Neural cell (in vitro differentiated cells): Measurements from ENCODE around the gene XPNPEP3. TPM values are rescaled to one million over a fixed set of nuclear protein-coding genes. Genes with fewer than 3 reads are reported as not detected.

ENCODE experiments used
- H2AFZ ChIP-seq: fragments of 200-600, 300-800 bp; sonication (generic), shearing (Covaris generic); 2 replicates; pipeline ENCODE4 v1.6.0; 2014; ENCODE audit warnings: low read depth, mild to moderate bottlenecking, antibody characterized with exemption, low read length, moderate library complexity
- H3F3A ChIP-seq: fragments of 200-600 bp; shearing (Covaris generic); 2 replicates; pipeline ENCODE4 v1.6.1; 2016; ENCODE audit warnings: mild to moderate bottlenecking, moderate library complexity, mixed read lengths, antibody characterized with exemption, low read length; ENCODE audit not compliant: insufficient read depth, poor library complexity, severe bottlenecking
- H3K27ac ChIP-seq: fragments of 200-600, 300-800 bp; sonication (generic), shearing (Covaris generic); 2 replicates; pipeline ENCODE4 v1.5.1; 2014; ENCODE audit warnings: mild to moderate bottlenecking, low read length, moderate library complexity
- H3K27me3 ChIP-seq: fragments of 300-800, 200-600 bp; sonication (generic), shearing (Covaris generic); 2 replicates; pipeline ENCODE4 v1.6.0; 2014; ENCODE audit warnings: mild to moderate bottlenecking, low read depth, low read length, moderate library complexity; ENCODE audit not compliant: insufficient read depth
- H3K36me3 ChIP-seq: fragments of 300-800, 200-600 bp; sonication (generic), shearing (Covaris generic); 2 replicates; pipeline ENCODE4 v1.5.1; 2014; ENCODE audit warnings: mild to moderate bottlenecking, antibody characterized with exemption, low read length, moderate library complexity; ENCODE audit not compliant: insufficient read depth
- H3K4me2 ChIP-seq: fragments of 300-800, 200-600 bp; sonication (generic), shearing (Covaris generic); 2 replicates; pipeline ENCODE4 v1.6.0; 2014; ENCODE audit warnings: mild to moderate bottlenecking, low read length
- H3K4me3 ChIP-seq: fragments of 300-800, 200-600 bp; sonication (generic), shearing (Covaris generic); 2 replicates; pipeline ENCODE4 v1.5.1; 2014; ENCODE audit warnings: mild to moderate bottlenecking, low read length, moderate library complexity
- H3K79me2 ChIP-seq: fragments of 200-600 bp; shearing (Covaris generic); replicated peaks from 2 replicates; pipeline ENCODE4 v1.6.0; 2014; ENCODE audit warnings: mild to moderate bottlenecking, low read length, moderate library complexity; ENCODE audit not compliant: insufficient read depth
- H3K9ac ChIP-seq: fragments of 300-800, 200-600 bp; sonication (generic), shearing (Covaris generic); 2 replicates; pipeline ENCODE4 v1.6.1; 2016; ENCODE audit warnings: mild to moderate bottlenecking, low read length, mixed read lengths
- H3K9me2 ChIP-seq: fragments of 200-600 bp; shearing (Covaris generic); 2 replicates; pipeline ENCODE4 v1.6.1; 2016; ENCODE audit warnings: mild to moderate bottlenecking, low read length, mixed read lengths; ENCODE audit not compliant: insufficient read depth
- H3K9me3 ChIP-seq: fragments of 200-600, 300-800 bp; sonication (generic), shearing (Covaris generic); 2 replicates; pipeline ENCODE4 v1.6.1; 2016; ENCODE audit warnings: mild to moderate bottlenecking, mixed run types, low read length, moderate library complexity, mixed read lengths
- H4K20me1 ChIP-seq: fragments of 200-600 bp; shearing (Covaris generic); 2 replicates; pipeline ENCODE4 v1.6.1; 2016; ENCODE audit warnings: mild to moderate bottlenecking, mixed run types; ENCODE audit not compliant: insufficient read depth
- CTCF ChIP-seq: fragments of 450-650 bp; IDR thresholded peaks from 2 replicates; pipeline ENCODE4 v1.5.1; 2014; ENCODE audit warnings: antibody characterized with exemption, mild to moderate bottlenecking, moderate library complexity; ENCODE audit not compliant: poor library complexity, severe bottlenecking
- EP300 ChIP-seq: fragments of 450-650 bp; conservative IDR thresholded peaks from 2 replicates; pipeline ENCODE4 v1.6.1; 2014; ENCODE audit warnings: antibody characterized with exemption, mild to moderate bottlenecking, moderate library complexity; ENCODE audit not compliant: poor library complexity, severe bottlenecking
- EZH2 ChIP-seq: fragments of 200-600, 300-800 bp; shearing (Covaris generic), sonication (generic); IDR thresholded peaks from 2 replicates; pipeline ENCODE4 v1.6.1; 2014; ENCODE audit warnings: antibody characterized with exemption, low read length, borderline replicate concordance, mild to moderate bottlenecking; ENCODE audit not compliant: insufficient read depth, poor library complexity, severe bottlenecking
- MXI1 ChIP-seq: fragments of 450-650 bp; conservative IDR thresholded peaks from 2 replicates; pipeline ENCODE4 v1.6.1; 2014; ENCODE audit warnings: antibody characterized with exemption, mild to moderate bottlenecking; ENCODE audit not compliant: poor library complexity, severe bottlenecking
- POLR2AphosphoS5 ChIP-seq: IDR thresholded peaks from 2 replicates; pipeline ENCODE4 v1.6.1; 2012
- RAD21 ChIP-seq: fragments of 450-650 bp; conservative IDR thresholded peaks from 2 replicates; pipeline ENCODE4 v1.6.1; 2014; ENCODE audit warnings: antibody characterized with exemption, mild to moderate bottlenecking, moderate library complexity
- REST ChIP-seq: IDR thresholded peaks from 2 replicates; pipeline ENCODE4 v1.6.1; 2012; ENCODE audit warnings: borderline replicate concordance
- SMC3 ChIP-seq: fragments of 450-650 bp; conservative IDR thresholded peaks from 2 replicates; pipeline ENCODE4 v1.6.1; 2014; ENCODE audit warnings: antibody characterized with exemption, mild to moderate bottlenecking, moderate library complexity; ENCODE audit not compliant: poor library complexity
- TAF1 ChIP-seq: IDR thresholded peaks from 2 replicates; pipeline ENCODE4 v1.6.1; 2012; ENCODE audit warnings: low read depth
- polyA plus RNA-seq: library from polyadenylated mRNA; depleted of rRNA; stranded (reverse); fragments of >200 nt; gene quantifications from 2 replicates; pipeline ENCODE4 v1.2.3, GENCODE V29; 2014

XPNPEP3 gene
- polyA plus RNA-seq, 1 donor from 2014 or later, result 5.2 TPM

DNA sequence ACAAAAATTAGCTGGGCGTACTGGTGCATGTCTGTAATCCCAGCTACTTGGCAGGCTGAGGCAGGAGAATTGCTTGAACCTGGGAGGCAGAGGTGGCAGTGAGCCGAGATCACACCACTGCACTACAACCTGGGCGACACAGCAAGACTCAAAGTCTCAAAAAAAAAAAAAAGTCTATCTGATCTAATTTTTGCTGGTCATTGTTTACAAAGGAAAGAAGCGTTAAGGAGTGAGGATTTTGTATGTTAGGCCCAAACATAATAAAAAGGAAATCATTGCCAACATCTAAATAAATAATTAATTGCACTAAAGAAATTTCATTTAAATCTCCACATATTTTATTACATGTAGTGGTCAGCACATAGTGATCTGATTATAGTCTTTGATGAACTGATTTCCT is 97.2 kb downstream of the XPNPEP3 start:
- Histone ChIP-seq H3K4me3 (no peak overlapping the region), H3K9me3 (no peaks in the 10 kb centered on the region), H3K36me3 (no peaks in the 10 kb centered on the region), H3F3A (no peaks in the 10 kb centered on the region), H3K79me2 (peaks cover 54% of the 10 kb centered on the region), H3K4me2 (no peak overlapping the region), H2AFZ (no peak overlapping the region), H4K20me1 (no peaks in the 10 kb centered on the region), H3K27ac (no peak overlapping the region), H3K27me3 (no peaks in the 10 kb centered on the region), H3K9ac (no peak overlapping the region), H3K9me2 (no peaks in the 10 kb centered on the region)
- no peak for TF ChIP-seq EP300
- TF ChIP-seq POLR2AphosphoS5, result no peak
- no peak for TF ChIP-seq TAF1
- TF ChIP-seq SMC3, result no peak
- no peak for TF ChIP-seq CTCF
- no peak for TF ChIP-seq RAD21
- TF ChIP-seq REST, result no peak
- no peak for TF ChIP-seq EZH2
- TF ChIP-seq MXI1, result no peak

GRCh38 chr22:40955571-40955970 is 98.6 kb downstream of the XPNPEP3 start:
- TF ChIP-seq TAF1 (no peak), RAD21 (no peak), SMC3 (no peak), REST (no peak), CTCF (no peak), EZH2 (no peak), EP300 (no peak), POLR2AphosphoS5 (no peak), MXI1 (no peak)
- no peak overlapping the region for H3K27ac ChIP-seq
- H3K4me3 ChIP-seq, result no peak overlapping the region
- H2AFZ ChIP-seq, result no peak overlapping the region
- no peaks in the 10 kb centered on the region for H3K36me3 ChIP-seq
- H3K27me3 ChIP-seq, result no peaks in the 10 kb centered on the region
- peaks cover 54% of the 10 kb centered on the region for H3K79me2 ChIP-seq
- H3F3A ChIP-seq, result no peaks in the 10 kb centered on the region
- no peak overlapping the region for H3K9ac ChIP-seq
- H3K4me2 ChIP-seq, result no peak overlapping the region
- H3K9me2 ChIP-seq, result no peaks in the 10 kb centered on the region
- H4K20me1 ChIP-seq, result no peaks in the 10 kb centered on the region
- H3K9me3 ChIP-seq, result no peaks in the 10 kb centered on the region
